WTC11 (cell line): ENCODE data around the gene SLAMF1. TPM values are rescaled to one million over a fixed set of nuclear protein-coding genes. Genes with fewer than 3 reads are reported as not detected.
"Not testable (repeated sequence)": the region's sequence is repeated elsewhere in the genome, so short reads cannot be mapped to it uniquely, and the experiment has no call there.

Experiments used
- ATAC-seq: fragments of 200-7000 bp; cut with Tn5 transposase; 2 replicates; pipeline ENCODE4 v1.10.0; 2021; ENCODE audit warnings: mild to moderate bottlenecking, moderate library complexity
- CTCF ChIA-PET: fragments of 300-600 bp; sonication (Branson Sonifier 250); formaldehyde crosslinking; loops from one replicate; lab custom pipeline; 2021; ENCODE audit warnings: antibody characterized with exemption; lab: Charles Lee
- POLR2A ChIA-PET: fragments of 350-600 bp; sonication (Branson Sonifier 250); formaldehyde crosslinking; loops from one replicate; lab custom pipeline; 2021; ENCODE audit warnings: antibody characterized with exemption; lab: Charles Lee
- DNase-seq: peaks from one replicate; pipeline ENCODE4 v3.0.0; 2021; ENCODE audit warnings: low spot score
- H3K27ac Mint-ChIP-seq: 2 replicates; pipeline ENCODE4 v1.8.0; 2021; ENCODE audit warnings: mixed read lengths
- H3K27me3 Mint-ChIP-seq: 2 replicates; pipeline ENCODE4 v1.8.0; 2021; ENCODE audit warnings: low read depth, mild to moderate bottlenecking, moderate library complexity, mixed read lengths
- H3K36me3 Mint-ChIP-seq: 2 replicates; pipeline ENCODE4 v1.8.0; 2021; ENCODE audit warnings: mixed read lengths
- H3K4me1 Mint-ChIP-seq: 2 replicates; pipeline ENCODE4 v1.8.0; 2022; ENCODE audit warnings: mixed read lengths
- H3K4me3 Mint-ChIP-seq: 2 replicates; pipeline ENCODE4 v1.8.0; 2021; ENCODE audit warnings: mild to moderate bottlenecking, moderate library complexity, mixed read lengths
- H3K9me3 Mint-ChIP-seq: 2 replicates; pipeline ENCODE4 v1.8.0; 2021; ENCODE audit warnings: mixed read lengths
- ATF3 ChIP-seq: sonication (generic); formaldehyde crosslinking; conservative IDR thresholded peaks from 2 replicates; pipeline ENCODE4 v1.8.1; 2022; ENCODE audit warnings: mild to moderate bottlenecking, missing genetic modification reagents
- ATF6 ChIP-seq: sonication (generic); formaldehyde crosslinking; IDR thresholded peaks from 2 replicates; pipeline ENCODE4 v1.8.1; 2023; ENCODE audit warnings: mild to moderate bottlenecking, missing genetic modification reagents
- CREM ChIP-seq: sonication (generic); formaldehyde crosslinking; IDR thresholded peaks from 2 replicates; pipeline ENCODE4 v1.8.1; 2022; ENCODE audit warnings: mild to moderate bottlenecking, missing genetic modification reagents, moderate library complexity
- ELF4 ChIP-seq: sonication (generic); formaldehyde crosslinking; IDR thresholded peaks from 2 replicates; pipeline ENCODE4 v1.8.1; 2022; ENCODE audit warnings: low read depth, mild to moderate bottlenecking, moderate library complexity, missing genetic modification reagents
- ESRRA ChIP-seq: sonication (generic); formaldehyde crosslinking; IDR thresholded peaks from 2 replicates; pipeline ENCODE4 v1.8.1; 2022; ENCODE audit warnings: mild to moderate bottlenecking, missing genetic modification reagents, borderline replicate concordance
- FOXJ3 ChIP-seq: sonication (generic); formaldehyde crosslinking; IDR thresholded peaks from 2 replicates; pipeline ENCODE4 v1.9.0; 2021; ENCODE audit warnings: missing genetic modification reagents, mild to moderate bottlenecking, borderline replicate concordance
- GRHL2 ChIP-seq: fragments of 250-450 bp; sonication (Bioruptor Pico); IDR thresholded peaks from 2 replicates; pipeline ENCODE4 v1.8.0; 2022; ENCODE audit warnings: mild to moderate bottlenecking, moderate library complexity; ENCODE audit not compliant: insufficient replicate concordance, severe bottlenecking
- GTF2I ChIP-seq: fragments of 250-450 bp; sonication (Bioruptor Pico); conservative IDR thresholded peaks from 2 replicates; pipeline ENCODE4 v1.4.0; 2021; ENCODE audit warnings: mild to moderate bottlenecking
- JUN ChIP-seq: sonication (generic); formaldehyde crosslinking; IDR thresholded peaks from 2 replicates; pipeline ENCODE4 v1.8.0; 2023; ENCODE audit warnings: mild to moderate bottlenecking, missing genetic modification reagents
- KAT7 ChIP-seq: sonication (generic); formaldehyde crosslinking; IDR thresholded peaks from 2 replicates; pipeline ENCODE4 v1.8.1; 2023; ENCODE audit warnings: missing genetic modification reagents, mild to moderate bottlenecking, borderline replicate concordance
- NR2C2 ChIP-seq: sonication (generic); formaldehyde crosslinking; IDR thresholded peaks from 2 replicates; pipeline ENCODE4 v1.8.0; 2022; ENCODE audit warnings: mild to moderate bottlenecking, missing genetic modification reagents
- PREB ChIP-seq: sonication (generic); formaldehyde crosslinking; IDR thresholded peaks from 2 replicates; pipeline ENCODE4 v1.8.1; 2022; ENCODE audit warnings: mild to moderate bottlenecking, missing genetic modification reagents, moderate library complexity, borderline replicate concordance
- RELA ChIP-seq: sonication (generic); formaldehyde crosslinking; IDR thresholded peaks from 2 replicates; pipeline ENCODE4 v1.8.1; 2022; ENCODE audit warnings: missing genetic modification reagents, mild to moderate bottlenecking, borderline replicate concordance
- SMAD3 ChIP-seq: sonication (generic); formaldehyde crosslinking; IDR thresholded peaks from 2 replicates; pipeline ENCODE4 v1.8.0; 2022; ENCODE audit warnings: missing genetic modification reagents, mild to moderate bottlenecking, borderline replicate concordance
- ZNF121 ChIP-seq: sonication (generic); formaldehyde crosslinking; IDR thresholded peaks from 2 replicates; pipeline ENCODE4 v1.8.0; 2023; ENCODE audit warnings: missing genetic modification reagents
- ZNF219 ChIP-seq: sonication (generic); formaldehyde crosslinking; IDR thresholded peaks from 2 replicates; pipeline ENCODE4 v1.8.0; 2023; ENCODE audit warnings: missing genetic modification reagents, mild to moderate bottlenecking, borderline replicate concordance
- ZNF281 ChIP-seq: sonication (generic); formaldehyde crosslinking; IDR thresholded peaks from 2 replicates; pipeline ENCODE4 v1.8.0; 2023; ENCODE audit warnings: mild to moderate bottlenecking, missing genetic modification reagents
- ZNF423 ChIP-seq: fragments of 250-450 bp; sonication (Bioruptor Pico); IDR thresholded peaks from 2 replicates; pipeline ENCODE4 v2.1.2; 2022; ENCODE audit warnings: mild to moderate bottlenecking, moderate library complexity
- ZNF671 ChIP-seq: fragments of 250-450 bp; sonication (Bioruptor Pico); IDR thresholded peaks from 2 replicates; pipeline ENCODE4 v1.8.0; 2021; ENCODE audit warnings: mild to moderate bottlenecking
- ZSCAN18 ChIP-seq: fragments of 250-450 bp; sonication (Bioruptor Pico); IDR thresholded peaks from 2 replicates; pipeline ENCODE4 v2.1.2; 2022; ENCODE audit warnings: mild to moderate bottlenecking, moderate library complexity
- total RNA-seq: library from RNA; stranded (reverse); gene quantifications from 3 replicates; pipeline ENCODE4 v1.2.3, GENCODE V29; 2021

The SLAMF1 gene
- total RNA-seq, 1 experiment from 2014 or later, result 0.15 TPM

GRCh38 chr1:160590488-160590887 is 56.4 kb downstream of the SLAMF1 start:
- Mint-ChIP-seq H3K27me3 (peaks cover 3% of the 10 kb centered on the region), H3K9me3 (peaks cover 19% of the 10 kb centered on the region), H3K4me1 (peaks cover 4% of the 10 kb centered on the region; the same call in 1 of the 2 replicates)
- CTCF ChIA-PET, result no interaction called here
- no peak for TF ChIP-seq ATF3 (CRISPR knock-in tag)
- TF ChIP-seq, all 79 proteins: peak for 0
- Mint-ChIP-seq H3K27ac (no peak overlapping the region), H3K4me3 (no peak overlapping the region), H3K36me3 (peaks cover 5% of the 10 kb centered on the region)
- ATAC-seq (no peak), DNase-seq (no peak)
- POLR2A ChIA-PET, result no interaction called here

- ChIA-PET POLR2A (no interaction called here), CTCF (interaction anchor here (0.7 to 2.0 kb wide), 2 partner anchors 11 to 17 kb away, joined by 3 to 5 read pairs; no protein-coding TSS in a partner anchor)
- Mint-ChIP-seq H3K4me3 (no peak overlapping the region), H3K9me3 (peaks cover 18% of the 10 kb centered on the region), H3K4me1 (peaks cover 4% of the 10 kb centered on the region; the same call in 1 of the 2 replicates), H3K27ac (no peak overlapping the region; the same call in 1 of the 2 replicates)
- no peak for DNase-seq
- TF ChIP-seq ESRRA (no peak), ZNF121 (CRISPR knock-in tag) (no peak), RELA (no peak), PREB (CRISPR knock-in tag) (no peak), GTF2I (no peak), ZNF281 (CRISPR knock-in tag) (no peak), GRHL2 (CRISPR knock-in tag) (no peak)
- TF ChIP-seq, all 79 proteins: peak for 0
- Mint-ChIP-seq H3K27me3 (peaks cover 3% of the 10 kb centered on the region; the same call in 1 of the 2 replicates), H3K36me3 (no peaks in the 10 kb centered on the region)
- ATAC-seq, result no peak
Measured at GRCh38 chr1:160588468-160588867, 58.4 kb downstream of the SLAMF1 start.

GRCh38 chr1:160584784-160585183 is 62.1 kb downstream of the SLAMF1 start:
- CTCF ChIA-PET, result interaction anchor here (1.1 kb wide), 1 partner anchor 35 kb away, joined by 3 read pairs; no protein-coding TSS in a partner anchor
- H3K36me3 Mint-ChIP-seq, result no peaks in the 10 kb centered on the region
- peaks cover 19% of the 10 kb centered on the region for H3K9me3 Mint-ChIP-seq
- H3K27ac Mint-ChIP-seq, result no peak overlapping the region
- TF ChIP-seq ZNF671 (CRISPR knock-in tag) (no peak), ZNF219 (CRISPR knock-in tag) (no peak), CREM (CRISPR knock-in tag) (no peak), ZSCAN18 (no peak), JUN (CRISPR knock-in tag) (no peak), ELF4 (CRISPR knock-in tag) (no peak), ZNF423 (CRISPR knock-in tag) (no peak), KAT7 (no peak), SMAD3 (CRISPR knock-in tag) (no peak), NR2C2 (CRISPR knock-in tag) (no peak), ATF6 (no peak), FOXJ3 (no peak), ZNF121 (CRISPR knock-in tag) (no peak)
- TF ChIP-seq, all 79 proteins: peak for 0
- peaks cover 4% of the 10 kb centered on the region; the same call in 1 of the 2 replicates for H3K4me1 Mint-ChIP-seq
- POLR2A ChIA-PET, result interaction anchor here (0.5 kb wide), 1 partner anchor 14 kb away, joined by 3 read pairs; no protein-coding TSS in a partner anchor
- H3K4me3 Mint-ChIP-seq, result no peak overlapping the region
- peaks cover 3% of the 10 kb centered on the region; the same call in 1 of the 2 replicates for H3K27me3 Mint-ChIP-seq
- DNase-seq, result no peak
- ATAC-seq, result no peak

- DNase-seq, H3K27me3 Mint-ChIP-seq, H3K4me1 Mint-ChIP-seq, H3K36me3 Mint-ChIP-seq, H3K27ac Mint-ChIP-seq, ATAC-seq, H3K4me3 Mint-ChIP-seq, CTCF ChIA-PET, POLR2A ChIA-PET: not testable (repeated sequence)
- peaks cover 19% of the 10 kb centered on the region for H3K9me3 Mint-ChIP-seq
Measured at GRCh38 chr1:160582976-160583375, 63.9 kb downstream of the SLAMF1 start.
